Keratinocyte (primary cell): ENCODE measurements around the gene CNPY2. TPM values are rescaled to one million over a fixed set of nuclear protein-coding genes. Genes with fewer than 3 reads are reported as not detected.
A peak's percentile ranks its signal among the peaks of the same experiment; 100 is the strongest.

Experiments used
- DNase-seq: peaks from one replicate; pipeline ENCODE4 v3.0.0-alpha.2; 2011; ENCODE audit warnings: low read depth, missing footprints, low spot score
- FAIRE-seq: peaks from 2 replicates; lab custom pipeline; 2011; peaks lifted over from hg19 to GRCh38; lab: Jason Lieb, UNC
- H2AFZ ChIP-seq: 2 replicates; pipeline ENCODE4 v1.6.0; 2012; ENCODE audit warnings: low read length, control low read depth, inconsistent platforms; ENCODE audit not compliant: control insufficient read depth
- H3K27ac ChIP-seq: 2 replicates; pipeline ENCODE4 v1.5.1; 2011; ENCODE audit warnings: low read length; ENCODE audit not compliant: control insufficient read depth, insufficient read depth
- H3K27me3 ChIP-seq: 3 replicates; pipeline ENCODE4 v1.6.0; 2011; ENCODE audit warnings: low read length; ENCODE audit not compliant: control insufficient read depth, insufficient read depth; ENCODE audit errors: extremely low read depth
- H3K36me3 ChIP-seq, 2 experiments: 2 replicates in 1 of 2; 3 replicates in 1 of 2; pipeline ENCODE4 v1.5.1; 2011; ENCODE audit warnings: low read length in 2 of 2, mild to moderate bottlenecking in 1 of 2; ENCODE audit not compliant: control insufficient read depth in 2 of 2, insufficient read depth in 2 of 2; ENCODE audit errors: extremely low read depth in 1 of 2
- H3K4me1 ChIP-seq: 3 replicates; pipeline ENCODE4 v1.5.1; 2011; ENCODE audit warnings: low read length; ENCODE audit not compliant: control insufficient read depth, insufficient read depth; ENCODE audit errors: extremely low read depth
- H3K4me2 ChIP-seq: 3 replicates; pipeline ENCODE4 v1.6.0; 2011; ENCODE audit warnings: low read depth, low read length; ENCODE audit not compliant: control insufficient read depth, insufficient read depth; ENCODE audit errors: extremely low read depth
- H3K4me3 ChIP-seq, 3 experiments: fragments of 200-600 bp in 1 of 3; sonication (generic) in 1 of 3; 2 replicates in 2 of 3; 3 replicates in 1 of 3; pipeline ENCODE4 v1.5.1; 2011 to 2016; ENCODE audit warnings: low read length in 3 of 3, mild to moderate bottlenecking in 3 of 3, control low read depth in 2 of 3, inconsistent platforms in 1 of 3, low read depth in 1 of 3, mixed read lengths in 1 of 3, mixed run types in 1 of 3, moderate library complexity in 1 of 3; ENCODE audit not compliant: control insufficient read depth in 2 of 3, insufficient read depth in 2 of 3; ENCODE audit errors: extremely low read depth in 1 of 3
- H3K79me2 ChIP-seq: 2 replicates; pipeline ENCODE4 v1.6.0; 2012; ENCODE audit warnings: low read length; ENCODE audit not compliant: control insufficient read depth, insufficient read depth
- H3K9ac ChIP-seq: 3 replicates; pipeline ENCODE4 v1.6.0; 2011; ENCODE audit warnings: low read length; ENCODE audit not compliant: control insufficient read depth, insufficient read depth; ENCODE audit errors: extremely low read depth
- H3K9me1 ChIP-seq: 3 replicates; pipeline ENCODE4 v1.6.0; 2011; ENCODE audit warnings: low read length; ENCODE audit not compliant: control insufficient read depth, insufficient read depth; ENCODE audit errors: extremely low read depth
- H3K9me3 ChIP-seq: 2 replicates; pipeline ENCODE4 v1.5.1; 2012; ENCODE audit warnings: low read depth, low read length; ENCODE audit not compliant: control insufficient read depth
- H4K20me1 ChIP-seq: 3 replicates; pipeline ENCODE4 v1.6.0; 2011; ENCODE audit warnings: low read length; ENCODE audit not compliant: control insufficient read depth, insufficient read depth; ENCODE audit errors: extremely low read depth
- EZH2 ChIP-seq: IDR thresholded peaks from one replicate; pipeline ENCODE4 v1.6.1; 2012; ENCODE audit warnings: inconsistent platforms, mild to moderate bottlenecking, low read length, moderate library complexity
- dilution Hi-C: fragments of 300-500 bp; cut with MboI; formaldehyde crosslinking; loops from one replicate; pipeline ENCODE4 v1.7.0; 2020; ENCODE audit warnings: low sequenced_read_pairs; ENCODE audit not compliant: extremely low pct_ligation_motif_present
- polyA plus RNA-seq, 5 experiments: library from polyadenylated mRNA; depleted of rRNA in 3 of 5; stranded (reverse) in 3 of 5; stranded (forward) in 1 of 5; unstranded in 1 of 5; fragments of >200 nt; gene quantifications; 1 replicate in 1 of 5; 2 replicates in 3 of 5; 3 replicates in 1 of 5; pipeline versions ENCODE4 v1.2.1 to v1.2.3, GENCODE V29; 2011 to 2012; ENCODE audit warnings: missing spikeins in 2 of 5, low read depth in 1 of 5, low replicate concordance in 1 of 5
- TF ChIP-seq, protein P1 (sequence below), 3 experiments: IDR thresholded peaks in 1 of 3; conservative IDR thresholded peaks in 1 of 3; optimal IDR thresholded peaks in 1 of 3; 2 replicates in 2 of 3; 3 replicates in 1 of 3; pipeline versions ENCODE3 to v1.5.1; 2011; ENCODE audit warnings: low read length in 3 of 3, mild to moderate bottlenecking in 3 of 3, moderate library complexity in 2 of 3, control low read depth in 1 of 3, inconsistent platforms in 1 of 3; ENCODE audit not compliant: insufficient read depth in 2 of 3; ENCODE audit errors: extremely low read depth in 1 of 3

CNPY2 gene
- polyA plus RNA-seq, 1 donor (not counting 4 experiments of a cell fraction or from before 2014, with no cell fraction given) = 162 TPM

DNA sequence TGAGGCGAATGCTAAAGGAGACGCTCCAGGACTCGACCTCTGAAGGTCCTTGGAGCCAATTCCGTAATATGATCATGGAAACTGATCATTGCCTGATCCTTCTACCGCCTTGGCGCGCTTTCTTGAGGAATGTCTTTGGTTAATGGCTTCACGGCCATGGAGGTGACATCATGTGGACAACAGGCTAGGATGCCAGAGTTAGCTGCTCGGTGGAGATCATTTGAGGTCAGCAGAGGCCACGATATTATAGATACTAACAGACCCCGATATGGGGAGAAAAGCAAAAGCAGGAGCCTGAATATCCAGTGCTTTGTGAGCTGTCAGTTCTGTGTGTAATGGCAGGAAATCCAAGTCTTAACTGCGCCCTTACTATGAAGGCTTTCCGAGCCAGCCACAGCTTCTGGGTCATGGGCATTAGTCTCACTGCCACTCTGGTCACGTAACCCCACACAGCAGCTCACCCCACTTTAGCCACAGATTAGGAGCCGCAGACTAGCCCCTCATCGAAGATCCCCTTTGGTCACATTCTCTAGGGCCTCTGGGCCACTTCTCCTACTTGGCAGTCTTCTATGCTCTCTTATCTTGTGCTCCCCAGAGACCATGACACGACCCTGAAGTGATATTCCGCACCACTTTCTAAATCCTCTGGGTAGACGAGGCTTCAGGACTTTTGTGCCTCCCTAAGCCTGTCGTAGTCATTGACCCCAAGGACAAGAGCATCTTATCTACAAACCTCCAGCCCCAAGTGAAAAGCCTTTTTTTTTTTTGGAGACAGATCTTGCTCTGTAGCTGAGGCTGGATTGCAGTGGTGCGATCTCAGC is 14.9 kb downstream of the CNPY2 start:
- H3K9me1 ChIP-seq = no peaks in the 10 kb centered on the region
- peak overlapping the region; percentile 72 to 81 (median 78) for H3K4me3 ChIP-seq
- H3K27me3 ChIP-seq = no peaks in the 10 kb centered on the region
- dilution Hi-C loops = no loop called here
- H3K4me1 ChIP-seq = peaks cover 21% of the 10 kb centered on the region
- FAIRE-seq (no peak), DNase-seq (no peak)
- peaks cover 40% of the 10 kb centered on the region for H3K79me2 ChIP-seq
- H4K20me1 ChIP-seq = no peaks in the 10 kb centered on the region
- no peaks in the 10 kb centered on the region for H3K9me3 ChIP-seq
- H3K27ac ChIP-seq = peak overlapping the region; percentile 88
- H3K4me2 ChIP-seq = peak overlapping the region; percentile 100
- peak overlapping the region; percentile 75 for H2AFZ ChIP-seq
- H3K36me3 ChIP-seq = peaks cover 6 to 12% of the 10 kb centered on the region in 2 experiments
- TF ChIP-seq, protein P1, sequence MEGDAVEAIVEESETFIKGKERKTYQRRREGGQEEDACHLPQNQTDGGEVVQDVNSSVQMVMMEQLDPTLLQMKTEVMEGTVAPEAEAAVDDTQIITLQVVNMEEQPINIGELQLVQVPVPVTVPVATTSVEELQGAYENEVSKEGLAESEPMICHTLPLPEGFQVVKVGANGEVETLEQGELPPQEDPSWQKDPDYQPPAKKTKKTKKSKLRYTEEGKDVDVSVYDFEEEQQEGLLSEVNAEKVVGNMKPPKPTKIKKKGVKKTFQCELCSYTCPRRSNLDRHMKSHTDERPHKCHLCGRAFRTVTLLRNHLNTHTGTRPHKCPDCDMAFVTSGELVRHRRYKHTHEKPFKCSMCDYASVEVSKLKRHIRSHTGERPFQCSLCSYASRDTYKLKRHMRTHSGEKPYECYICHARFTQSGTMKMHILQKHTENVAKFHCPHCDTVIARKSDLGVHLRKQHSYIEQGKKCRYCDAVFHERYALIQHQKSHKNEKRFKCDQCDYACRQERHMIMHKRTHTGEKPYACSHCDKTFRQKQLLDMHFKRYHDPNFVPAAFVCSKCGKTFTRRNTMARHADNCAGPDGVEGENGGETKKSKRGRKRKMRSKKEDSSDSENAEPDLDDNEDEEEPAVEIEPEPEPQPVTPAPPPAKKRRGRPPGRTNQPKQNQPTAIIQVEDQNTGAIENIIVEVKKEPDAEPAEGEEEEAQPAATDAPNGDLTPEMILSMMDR (optimal IDR thresholded peaks at IDR 0.05 in 1 of 3, IDR thresholded peaks at IDR 0.05 in 1 of 3, conservative IDR thresholded peaks at IDR 0.05 in 1 of 3; ENCODE audit: extremely low read depth in 1 of 3, insufficient read depth in 2 of 3, low read length in 3 of 3) = no peak
- TF ChIP-seq EZH2 = no peak
- H3K9ac ChIP-seq = peak overlapping the region; percentile 96

DNA sequence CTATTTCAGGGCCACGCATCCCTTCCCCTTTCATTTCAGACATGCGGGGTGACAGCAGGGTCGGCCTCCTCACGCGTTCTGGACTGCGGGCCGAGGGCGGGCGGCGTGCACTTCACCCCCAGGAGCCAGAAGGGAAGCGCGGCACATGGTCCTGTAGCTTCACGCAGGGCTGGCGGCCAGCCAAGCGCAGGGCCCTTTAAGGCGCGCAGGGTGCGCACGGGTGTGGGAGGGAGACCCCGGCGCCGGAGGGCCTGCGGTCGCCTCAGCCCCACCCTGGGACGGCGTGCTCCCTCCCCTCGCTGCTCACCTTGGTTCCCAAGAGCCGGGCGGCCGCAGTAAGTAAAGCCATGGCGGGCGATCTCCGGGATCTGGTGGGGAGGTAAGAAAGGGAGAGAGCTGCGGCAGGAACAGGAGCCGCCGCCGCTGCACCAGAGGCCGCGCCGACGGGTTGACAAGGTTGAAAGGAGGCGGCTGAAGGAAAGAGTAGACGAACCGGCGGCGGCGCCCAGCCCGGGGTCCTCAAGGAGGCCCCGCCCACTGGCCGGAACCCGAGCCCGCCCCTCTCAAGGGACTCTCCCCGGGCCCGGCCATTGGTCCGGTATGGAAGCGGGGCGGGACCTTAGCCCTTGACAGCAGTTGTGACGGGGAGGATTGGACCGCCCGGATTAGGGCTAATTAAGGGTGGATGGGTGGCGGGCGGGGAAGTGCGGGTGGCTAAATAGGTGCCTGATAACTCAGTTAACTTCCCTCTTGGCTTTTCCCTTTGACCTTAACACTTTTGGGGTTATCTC is 15.7 kb downstream of the CNPY2 start, which contains the start of gene CS:
TSS of gene CS (minus strand) at position 478 of the 791 bp plus-strand sequence. CDS start at position 349, 129 bp downstream.
- Histone ChIP-seq H3K9ac (peak within 1 kb of the TSS; percentile 96), H3K9me1 (no peaks in the 10 kb centered on the region), H3K27ac (peak within 1 kb of the TSS; percentile 88), H4K20me1 (no peaks in the 10 kb centered on the region), H2AFZ (peak within 1 kb of the TSS; percentile 75), H3K4me3 (peak within 1 kb of the TSS; percentile 81 to 99 (median 91)), H3K27me3 (no peaks in the 10 kb centered on the region), H3K4me1 (peaks cover 21% of the 10 kb centered on the region), H3K79me2 (peaks cover 46% of the 10 kb centered on the region), H3K9me3 (no peaks in the 10 kb centered on the region), H3K36me3 (peaks cover 6 to 9% of the 10 kb centered on the region in 2 experiments), H3K4me2 (peak within 1 kb of the TSS; percentile 100)
- no peak for TF ChIP-seq EZH2
- TF ChIP-seq, protein P1 (optimal IDR thresholded peaks at IDR 0.05 in 1 of 3, IDR thresholded peaks at IDR 0.05 in 1 of 3, conservative IDR thresholded peaks at IDR 0.05 in 1 of 3; ENCODE audit: extremely low read depth in 1 of 3, insufficient read depth in 2 of 3, low read length in 3 of 3) = no peak
- dilution Hi-C loops = no loop called here
- DNase-seq = peak; percentile 83
- FAIRE-seq = peak; percentile 5
